Measurements from ENCODE around the gene ADAMTS7.

ADAMTS7 gene

DNA sequence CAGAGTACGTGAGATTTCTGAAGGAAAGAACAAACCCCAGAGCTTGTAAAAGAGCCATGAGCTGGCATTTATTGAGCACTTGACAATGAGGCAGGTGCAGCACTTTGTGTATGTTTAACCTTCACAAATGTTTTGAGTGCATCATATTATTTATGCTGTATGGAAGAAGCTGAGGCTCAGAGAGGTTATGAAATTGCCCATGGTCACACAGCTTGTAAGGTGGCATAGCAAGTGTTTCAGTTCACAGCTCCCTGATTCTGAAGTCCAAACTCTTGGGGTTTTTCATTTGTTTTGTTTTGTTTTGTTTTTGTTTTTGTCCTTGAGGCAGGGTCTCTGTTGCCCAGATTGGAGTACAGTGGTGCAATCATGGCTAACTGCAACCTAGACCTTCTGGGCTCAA is 25.1 kb upstream of the ADAMTS7 start:
- TF ChIP-seq, protein P1, sequence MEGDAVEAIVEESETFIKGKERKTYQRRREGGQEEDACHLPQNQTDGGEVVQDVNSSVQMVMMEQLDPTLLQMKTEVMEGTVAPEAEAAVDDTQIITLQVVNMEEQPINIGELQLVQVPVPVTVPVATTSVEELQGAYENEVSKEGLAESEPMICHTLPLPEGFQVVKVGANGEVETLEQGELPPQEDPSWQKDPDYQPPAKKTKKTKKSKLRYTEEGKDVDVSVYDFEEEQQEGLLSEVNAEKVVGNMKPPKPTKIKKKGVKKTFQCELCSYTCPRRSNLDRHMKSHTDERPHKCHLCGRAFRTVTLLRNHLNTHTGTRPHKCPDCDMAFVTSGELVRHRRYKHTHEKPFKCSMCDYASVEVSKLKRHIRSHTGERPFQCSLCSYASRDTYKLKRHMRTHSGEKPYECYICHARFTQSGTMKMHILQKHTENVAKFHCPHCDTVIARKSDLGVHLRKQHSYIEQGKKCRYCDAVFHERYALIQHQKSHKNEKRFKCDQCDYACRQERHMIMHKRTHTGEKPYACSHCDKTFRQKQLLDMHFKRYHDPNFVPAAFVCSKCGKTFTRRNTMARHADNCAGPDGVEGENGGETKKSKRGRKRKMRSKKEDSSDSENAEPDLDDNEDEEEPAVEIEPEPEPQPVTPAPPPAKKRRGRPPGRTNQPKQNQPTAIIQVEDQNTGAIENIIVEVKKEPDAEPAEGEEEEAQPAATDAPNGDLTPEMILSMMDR (IDR thresholded peaks at IDR 0.05; ENCODE audit: insufficient read depth, low read length, poor library complexity, severe bottlenecking) = no peak
- Histone ChIP-seq H3K4me3 (replicated peaks; ENCODE audit: low read depth, low read length) (no peak overlapping the region), H3K27me3 (replicated peaks; ENCODE audit: control insufficient read depth, insufficient read depth, low read length) (no peaks in the 10 kb centered on the region; the same call in 1 of the 2 replicates), H3K36me3 (ENCODE audit: control insufficient read depth, insufficient read depth, low read length) (no peaks in the 10 kb centered on the region)
- no peak for DNase-seq (ENCODE audit: extremely low read depth, insufficient read length)

DNA sequence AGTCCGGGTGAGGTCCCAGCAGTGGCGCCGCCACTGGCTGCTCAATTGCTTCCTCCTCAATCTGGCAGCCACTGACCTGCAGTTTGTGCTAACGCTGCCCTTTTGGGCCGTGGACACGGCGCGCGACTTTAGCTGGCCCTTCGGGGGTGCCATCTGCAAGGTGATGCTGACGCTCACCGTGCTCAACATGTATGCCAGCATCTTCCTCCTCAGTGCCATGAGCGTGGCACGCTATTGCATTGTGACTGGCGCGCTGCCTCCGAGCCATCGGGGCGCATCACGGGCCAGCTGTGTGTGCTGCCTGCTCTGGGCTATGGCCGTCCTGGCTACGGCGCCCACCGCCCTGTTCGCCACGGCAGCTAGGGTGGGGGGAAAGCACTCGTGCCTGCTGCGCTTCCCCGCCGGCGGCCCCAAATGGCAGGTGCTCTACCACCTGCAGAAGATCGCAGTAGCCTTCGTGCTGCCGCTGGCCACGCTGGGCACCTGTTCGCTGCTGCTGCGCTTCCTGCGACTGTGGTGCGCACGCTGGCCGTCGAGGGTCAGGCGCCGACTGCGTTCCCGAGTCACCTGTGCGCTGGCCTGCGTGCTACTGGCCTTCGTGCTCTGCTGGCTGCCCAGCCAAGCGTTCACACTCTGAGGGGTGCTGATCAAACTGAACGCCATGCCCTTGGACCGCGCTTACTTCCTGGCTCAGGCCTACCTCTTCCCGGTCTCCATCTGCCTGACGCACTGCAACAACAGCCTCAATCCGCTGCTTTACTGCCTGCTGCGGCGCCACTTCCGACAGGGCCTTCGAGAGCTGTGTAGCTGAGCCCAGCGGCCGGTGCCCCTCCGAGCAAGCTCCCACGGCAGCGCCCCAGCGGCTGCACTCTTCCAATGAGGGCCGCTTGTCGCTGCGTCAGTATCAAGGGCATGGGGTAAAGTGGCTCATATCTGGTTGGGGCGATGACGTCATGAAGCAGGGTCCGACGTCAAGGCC is 20.3 kb upstream of the ADAMTS7 start:
- TF ChIP-seq, protein P1 (IDR thresholded peaks at IDR 0.05; ENCODE audit: insufficient read depth, low read length, poor library complexity, severe bottlenecking) = no peak
- H3K27me3 ChIP-seq (replicated peaks; ENCODE audit: control insufficient read depth, insufficient read depth, low read length) = peaks cover 2% of the 10 kb centered on the region
- no peak overlapping the region for H3K4me3 ChIP-seq (replicated peaks; ENCODE audit: low read depth, low read length)
- peak; percentile 14 for DNase-seq (ENCODE audit: extremely low read depth, insufficient read length)
- H3K36me3 ChIP-seq (ENCODE audit: control insufficient read depth, insufficient read depth, low read length) = no peaks in the 10 kb centered on the region

DNA sequence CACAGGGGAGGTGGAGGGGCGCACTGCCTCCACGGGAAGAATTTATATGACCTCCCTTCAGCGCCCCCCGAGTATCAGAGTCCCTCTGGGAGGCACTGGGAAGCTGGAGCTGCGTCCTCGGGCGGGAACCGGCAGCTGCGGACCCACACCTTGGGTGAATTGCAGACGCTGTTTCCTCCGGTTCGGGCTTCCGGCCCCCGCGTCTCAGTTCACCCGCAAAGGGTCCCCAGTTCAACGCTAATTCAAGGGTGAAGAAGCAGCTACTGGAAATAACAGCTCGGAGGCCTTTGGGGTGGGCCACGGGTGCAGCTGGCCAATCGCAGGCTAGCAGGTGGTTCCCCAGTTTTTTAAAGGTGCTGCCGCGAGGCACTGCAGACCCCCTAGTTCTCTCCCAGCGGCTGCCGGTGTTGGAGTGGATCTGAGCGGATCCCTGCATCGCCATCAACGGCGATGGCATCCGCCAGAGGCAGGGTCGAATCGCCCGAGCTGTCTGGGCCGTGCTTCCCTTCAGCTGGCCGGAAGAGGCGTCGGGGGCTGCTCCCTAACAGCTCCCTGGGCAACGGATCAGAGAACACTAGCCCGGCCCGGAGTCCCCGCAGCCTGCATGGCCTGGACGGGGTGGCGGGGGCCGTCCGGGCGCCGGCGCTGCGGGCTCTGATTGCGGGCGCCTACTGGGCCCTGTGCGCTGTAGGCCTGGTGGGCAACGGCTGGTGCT is 19.4 kb upstream of the ADAMTS7 start:
- Histone ChIP-seq H3K4me3 (replicated peaks; ENCODE audit: low read depth, low read length) (no peak overlapping the region), H3K36me3 (ENCODE audit: control insufficient read depth, insufficient read depth, low read length) (no peaks in the 10 kb centered on the region), H3K27me3 (replicated peaks; ENCODE audit: control insufficient read depth, insufficient read depth, low read length) (peaks cover 2% of the 10 kb centered on the region)
- TF ChIP-seq, protein P1 (IDR thresholded peaks at IDR 0.05; ENCODE audit: insufficient read depth, low read length, poor library complexity, severe bottlenecking) = no peak
- DNase-seq (ENCODE audit: extremely low read depth, insufficient read length) = peak; percentile 30

DNA sequence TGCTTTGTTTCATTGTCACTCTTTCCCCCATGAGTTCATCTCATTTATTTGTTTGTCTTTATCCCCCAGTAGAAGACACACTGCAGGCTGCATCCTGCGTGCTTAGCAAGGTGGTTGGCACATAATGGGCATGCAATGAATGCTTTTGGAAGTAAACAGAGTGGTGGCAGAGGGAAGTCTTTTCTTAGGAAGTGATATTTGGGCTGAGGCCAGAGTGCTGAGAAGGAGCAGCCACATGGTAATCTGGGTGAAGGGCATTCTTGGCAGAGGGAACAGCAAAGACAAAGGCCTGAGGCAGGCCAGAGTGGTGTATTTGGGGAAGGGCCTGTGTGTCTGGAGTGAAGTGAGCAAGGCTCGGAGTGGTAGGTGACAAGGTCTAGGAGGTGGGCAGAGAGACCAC is 17.7 kb upstream of the ADAMTS7 start:
- Histone ChIP-seq H3K36me3 (ENCODE audit: control insufficient read depth, insufficient read depth, low read length) (no peaks in the 10 kb centered on the region), H3K4me3 (replicated peaks; ENCODE audit: low read depth, low read length) (no peak overlapping the region), H3K27me3 (replicated peaks; ENCODE audit: control insufficient read depth, insufficient read depth, low read length) (peaks cover 2% of the 10 kb centered on the region)
- TF ChIP-seq, protein P1 (IDR thresholded peaks at IDR 0.05; ENCODE audit: insufficient read depth, low read length, poor library complexity, severe bottlenecking) = no peak
- no peak for DNase-seq (ENCODE audit: extremely low read depth, insufficient read length)

DNA sequence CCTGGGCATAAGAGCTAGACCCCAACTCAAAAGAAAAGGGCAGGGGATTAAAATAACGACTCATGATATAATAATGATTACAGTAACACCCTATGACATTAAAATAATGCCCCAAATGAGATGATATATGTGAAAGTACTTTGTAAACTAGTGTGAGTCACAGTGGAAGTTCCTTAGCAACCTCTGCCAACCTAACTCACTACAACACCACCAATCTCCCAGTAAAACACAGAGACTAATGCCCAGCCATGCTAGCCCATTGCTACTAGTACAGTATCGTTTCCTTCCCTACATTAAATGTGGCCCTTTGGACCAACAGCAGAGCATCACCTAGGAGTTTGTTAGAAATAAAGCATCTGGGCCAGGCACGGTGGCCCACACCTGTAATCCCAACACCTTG is 11.2 kb upstream of the ADAMTS7 start:
- DNase-seq (ENCODE audit: extremely low read depth, insufficient read length) = no peak
- no peak overlapping the region for H3K4me3 ChIP-seq (replicated peaks; ENCODE audit: low read depth, low read length)
- TF ChIP-seq, protein P1 (IDR thresholded peaks at IDR 0.05; ENCODE audit: insufficient read depth, low read length, poor library complexity, severe bottlenecking) = no peak
- H3K36me3 ChIP-seq (ENCODE audit: control insufficient read depth, insufficient read depth, low read length) = no peaks in the 10 kb centered on the region
- H3K27me3 ChIP-seq (replicated peaks; ENCODE audit: control insufficient read depth, insufficient read depth, low read length) = no peaks in the 10 kb centered on the region

Measured in GM06990 (cell line).